Fibroblast of skin of abdomen (primary cell): ENCODE measurements around the gene GJA4. TPM values are rescaled to one million over a fixed set of nuclear protein-coding genes. Genes with fewer than 3 reads are reported as not detected.
A peak's percentile ranks its signal among the peaks of the same experiment; 100 is the strongest.

ENCODE experiments used
- DNase-seq: peaks from one replicate; pipeline ENCODE4 v3.0.0-alpha.2; 2013
- polyA plus RNA-seq, 2 experiments: library from polyadenylated mRNA; unstranded; fragments of 120-200 nt; gene quantifications; one replicate each; pipeline ENCODE4 v1.2.1, GENCODE V29; 2013; ENCODE audit not compliant: insufficient read length in 2 of 2

GJA4 gene
- 0.08 TPM for polyA plus RNA-seq (2013, experiment 1 of 2; ENCODE audit: insufficient read length)
- polyA plus RNA-seq (2013, experiment 2 of 2; ENCODE audit: insufficient read length) = 0.11 TPM

DNA sequence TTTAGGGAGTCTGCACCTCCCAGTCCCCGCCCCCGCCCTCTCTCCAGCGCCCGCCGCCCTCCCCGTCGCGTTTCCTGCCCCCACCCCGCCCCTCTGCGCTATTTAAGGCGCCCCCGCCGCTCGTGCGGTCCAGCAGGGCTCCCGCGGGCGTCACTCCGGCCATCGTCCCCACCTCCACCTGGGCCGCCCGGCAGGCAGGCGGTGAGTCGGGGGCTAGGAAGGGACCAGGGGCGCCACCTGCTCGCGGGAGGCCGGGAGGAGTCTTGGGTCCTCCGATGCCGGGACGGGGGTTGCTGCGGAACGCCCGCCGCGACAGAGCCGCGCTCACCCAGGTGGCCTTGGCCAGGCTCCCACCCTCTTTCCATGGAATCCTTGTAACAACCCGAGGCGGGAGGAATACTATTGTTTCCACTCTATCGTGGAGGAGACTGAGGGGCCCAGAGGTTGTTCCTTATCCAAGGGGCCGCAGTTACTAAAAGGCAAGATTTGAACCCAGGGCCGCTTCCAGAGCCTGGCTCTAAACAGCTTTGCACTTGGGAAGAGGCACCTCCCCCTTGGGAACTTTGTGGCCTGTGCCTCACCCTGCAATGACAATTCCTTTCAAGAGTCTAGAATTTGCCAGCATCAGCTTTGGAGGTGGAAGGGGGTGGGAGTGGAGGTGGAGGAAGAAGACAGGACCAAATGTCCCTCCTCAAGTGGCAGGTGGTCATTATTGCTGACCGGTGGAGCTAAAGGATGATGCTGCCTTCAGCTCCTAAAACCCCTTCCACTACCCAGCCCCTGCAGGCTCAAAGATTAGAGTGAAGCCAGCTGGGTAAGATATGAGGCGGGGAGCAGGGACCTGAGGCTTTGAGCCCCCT lies at the start of gene GJA4:
GJA4 (plus strand) TSS at position 132 of the 860 bp plus-strand sequence. CDS start 1,215 bp downstream, outside the sequence.
- no peak for DNase-seq

DNA sequence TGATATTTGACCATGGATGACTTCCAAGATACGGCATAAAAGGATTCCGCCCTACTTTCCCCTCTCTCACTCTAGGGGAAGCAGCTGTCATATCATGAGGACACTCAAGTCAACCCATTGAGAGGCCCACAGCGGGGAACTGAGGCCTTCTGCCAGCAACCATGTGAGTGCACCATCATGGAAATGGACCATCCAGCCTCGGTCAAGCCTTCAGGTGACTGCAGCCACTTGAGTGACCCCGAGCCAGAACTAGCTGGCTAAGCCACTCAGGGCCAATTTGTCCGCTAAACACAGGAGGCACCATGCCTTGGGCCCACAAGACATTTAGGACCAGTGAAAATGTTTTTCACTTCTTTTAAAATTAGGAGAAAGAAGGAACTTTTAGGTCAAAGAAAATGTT lies 49.0 kb upstream of the GJA4 start:
- DNase-seq = no peak

DNA sequence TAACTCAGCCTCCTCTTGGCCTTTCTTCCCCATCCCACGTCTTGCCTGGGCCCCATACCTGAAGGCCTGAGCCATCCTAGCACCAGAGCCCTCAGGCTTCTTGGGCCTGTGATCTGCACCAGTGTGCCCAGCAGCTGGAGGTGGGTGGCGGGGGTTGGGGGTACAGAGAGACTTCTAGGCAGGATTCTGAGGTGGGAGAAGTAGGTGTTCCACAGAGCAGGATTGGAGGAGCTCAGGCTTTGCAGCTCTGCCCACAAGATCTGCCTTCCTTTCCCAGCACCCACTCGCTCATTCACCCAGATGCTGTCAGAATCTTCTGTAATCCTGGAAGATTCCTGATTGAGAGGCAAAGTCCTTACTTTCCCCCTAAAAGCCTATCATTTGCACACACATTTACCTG lies 47.9 kb upstream of the GJA4 start:
- DNase-seq = no peak

DNA sequence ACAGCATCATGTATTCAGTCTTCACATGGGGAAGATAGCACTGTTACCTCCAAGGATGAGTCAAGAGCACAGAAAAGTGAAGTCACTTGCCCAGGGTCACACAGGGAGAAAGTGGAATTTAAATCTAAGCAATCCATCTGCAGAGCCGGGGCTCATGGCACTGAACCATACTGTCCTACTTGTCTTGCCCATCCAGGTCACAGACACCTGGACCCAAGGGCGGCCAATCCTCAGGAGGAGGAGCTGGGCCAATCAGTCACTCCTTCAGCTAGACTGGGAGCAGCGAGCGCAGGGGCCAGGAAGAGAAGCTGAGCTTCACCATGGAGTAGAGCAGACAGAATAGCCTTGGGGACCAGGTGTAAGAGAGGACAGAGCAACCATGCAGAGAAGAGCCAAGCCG lies 47.1 kb upstream of the GJA4 start:
- DNase-seq = no peak

DNA sequence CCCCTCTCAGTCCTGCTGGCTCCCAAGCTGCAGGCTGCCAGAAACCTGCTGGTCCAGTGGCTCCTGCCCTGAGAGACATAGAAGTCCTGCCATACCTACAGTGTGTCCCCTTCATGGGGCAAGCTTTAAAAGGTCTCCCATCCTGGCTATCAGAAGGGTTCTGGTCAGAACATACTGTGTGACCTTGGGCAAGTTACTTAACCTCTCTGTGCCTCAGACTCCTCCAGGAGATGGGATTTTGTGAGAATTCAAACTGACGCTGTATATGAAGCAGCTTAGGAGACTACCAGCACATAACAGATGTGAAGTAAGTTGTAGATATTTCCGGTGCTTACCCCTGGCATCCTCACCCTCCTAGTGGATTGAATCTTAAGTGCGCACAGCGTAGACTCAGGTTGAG lies 46.7 kb upstream of the GJA4 start:
- DNase-seq = no peak

DNA sequence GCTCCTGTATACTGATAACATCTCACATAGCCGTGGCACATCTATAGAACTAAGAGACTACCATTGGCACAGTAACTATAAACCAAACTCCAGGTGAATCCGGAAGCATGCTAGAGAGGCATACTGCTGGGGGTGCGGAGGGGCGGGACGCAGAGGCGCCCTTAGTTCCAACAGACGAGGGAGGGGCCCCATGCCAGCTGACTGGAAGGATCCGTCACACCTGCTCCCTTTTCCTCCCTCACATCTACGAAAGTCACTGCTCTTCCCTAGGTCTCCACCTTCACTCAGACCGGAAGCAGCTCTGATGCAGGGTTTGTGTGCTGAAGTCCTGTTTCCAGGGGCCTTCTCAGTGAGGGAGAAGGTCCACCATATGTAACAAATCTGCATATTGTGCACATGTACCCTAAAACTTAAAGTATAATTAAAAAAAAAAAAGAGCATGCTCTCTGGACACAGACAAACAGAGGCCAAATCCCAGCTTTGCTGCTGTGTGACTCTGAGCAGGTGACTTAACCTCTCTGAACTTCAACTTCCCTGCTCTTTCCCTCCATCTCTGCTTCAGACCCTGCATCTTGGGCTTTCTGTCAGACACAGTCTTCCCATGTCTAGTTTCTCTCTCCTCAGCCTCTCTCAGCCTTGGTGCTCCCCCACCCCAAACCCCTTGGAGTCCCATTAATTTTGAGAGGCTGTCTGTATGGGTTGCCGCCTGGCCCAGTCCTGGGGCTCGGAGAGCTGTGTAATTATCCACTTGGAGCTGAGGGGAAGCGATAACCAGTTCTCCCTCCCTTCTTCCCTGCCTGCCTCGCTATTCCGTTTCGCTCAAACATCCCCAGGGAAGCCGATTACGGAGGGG lies 45.8 kb upstream of the GJA4 start:
- no peak for DNase-seq

DNA sequence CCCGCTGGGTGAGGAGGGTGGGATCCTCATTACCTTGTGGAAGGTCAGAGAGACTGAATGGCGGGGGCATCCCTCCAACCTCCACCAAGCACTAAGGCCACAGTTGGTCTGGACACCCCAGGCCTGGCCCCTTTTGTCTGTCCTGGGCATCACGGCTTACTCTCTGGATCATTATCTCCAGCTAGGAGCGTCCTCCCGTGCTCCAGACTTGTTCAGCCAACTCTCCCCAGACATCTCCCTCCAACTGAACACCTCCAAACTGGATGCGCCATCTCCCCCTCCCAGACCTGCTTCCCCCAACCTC lies 45.2 kb upstream of the GJA4 start:
- DNase-seq = no peak

DNA sequence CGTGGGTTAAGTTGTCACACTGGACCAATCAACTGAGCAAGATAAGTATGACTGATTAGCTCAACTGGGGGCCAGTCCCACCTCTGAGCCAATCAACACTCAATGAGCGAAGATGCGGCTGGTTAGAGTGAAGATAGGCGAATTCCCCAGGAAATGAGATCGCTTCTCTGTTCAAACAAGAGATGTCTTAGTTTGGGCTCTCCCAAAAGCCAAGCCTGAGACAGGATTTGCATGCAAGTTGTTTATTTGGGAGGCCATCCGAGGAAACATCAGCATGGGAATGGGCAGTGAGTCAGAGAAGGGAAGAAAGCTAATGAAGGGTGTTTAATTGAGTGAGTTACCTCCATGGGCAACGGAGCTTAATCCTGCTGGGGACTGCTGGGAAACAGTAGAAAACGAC lies 42.8 kb upstream of the GJA4 start:
- DNase-seq = no peak

DNA sequence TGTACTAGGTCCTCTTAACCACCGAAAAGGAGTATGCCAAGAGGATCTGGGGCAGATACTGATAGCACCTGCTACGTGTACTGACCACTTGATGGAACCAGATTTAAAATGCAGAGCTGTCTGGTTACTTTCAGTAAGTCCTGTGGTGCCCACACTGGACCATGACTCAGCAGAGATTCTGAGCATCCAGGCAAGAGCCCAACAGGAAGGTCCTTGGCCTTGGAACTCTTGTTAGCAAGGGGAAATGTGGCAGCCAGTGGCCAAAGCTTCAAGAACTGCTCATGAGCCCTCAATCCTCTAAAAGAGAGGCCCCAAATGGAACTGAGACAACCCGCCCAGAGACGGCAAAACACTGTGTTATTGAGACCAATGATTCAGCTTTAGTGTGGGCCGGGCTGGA lies 42.2 kb upstream of the GJA4 start:
- DNase-seq = no peak

DNA sequence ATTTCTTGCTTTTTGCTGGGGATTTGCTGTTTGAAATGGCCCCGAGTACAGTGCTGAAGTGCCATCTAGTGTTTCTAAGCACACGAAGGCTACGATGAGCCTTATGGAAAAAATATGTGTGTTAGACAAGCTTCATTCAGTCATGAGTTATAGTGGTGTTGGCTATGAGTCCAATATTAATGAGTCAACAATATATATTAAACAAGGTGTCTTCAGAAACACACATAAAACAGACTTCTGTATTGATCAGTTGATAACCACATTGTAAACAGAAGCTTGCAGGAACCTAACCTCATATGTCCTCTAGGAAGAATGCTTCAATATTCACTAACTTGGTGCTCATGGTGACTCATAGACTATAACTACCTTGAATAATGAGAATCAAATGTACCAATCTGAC lies 39.6 kb upstream of the GJA4 start:
- DNase-seq = no peak

DNA sequence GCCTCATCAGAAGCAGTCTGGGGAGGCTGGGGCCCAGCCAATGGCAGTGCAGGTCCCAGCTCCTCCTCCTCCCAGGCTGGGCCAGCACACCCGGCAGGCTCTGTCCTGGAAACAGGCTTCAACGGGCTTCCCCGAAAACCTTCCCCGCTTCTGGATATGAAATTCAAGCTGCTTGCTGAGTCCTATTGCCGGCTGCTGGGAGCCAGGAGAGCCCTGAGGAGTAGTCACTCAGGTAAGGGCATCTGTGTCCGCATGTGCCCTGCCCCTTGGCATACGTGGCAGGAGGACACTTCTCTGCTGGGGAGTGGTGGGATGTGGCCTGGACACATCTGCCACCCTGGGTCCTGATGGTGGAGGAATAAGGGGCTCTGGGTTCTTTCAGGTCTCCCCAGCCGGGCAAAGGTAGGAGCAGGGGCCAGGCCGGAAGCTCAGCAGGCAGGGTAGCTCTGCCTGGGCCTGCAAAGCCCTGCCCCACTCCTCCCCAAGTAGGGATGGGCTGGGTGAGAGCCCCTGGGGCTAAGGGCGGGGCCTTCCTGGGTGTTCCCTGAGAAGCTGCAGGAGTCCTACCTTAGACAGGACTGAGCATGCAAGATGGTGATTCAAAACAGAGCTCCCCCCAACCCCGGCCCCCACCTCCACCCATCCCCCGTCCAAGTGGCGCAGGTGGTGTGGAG lies 37.7 kb upstream of the GJA4 start, which contains the start of gene GJB5:
GJB5 (plus strand) TSS at position 84 of the 674 bp plus-strand sequence. CDS start 2,284 bp downstream, outside the sequence.
- DNase-seq = no peak

DNA sequence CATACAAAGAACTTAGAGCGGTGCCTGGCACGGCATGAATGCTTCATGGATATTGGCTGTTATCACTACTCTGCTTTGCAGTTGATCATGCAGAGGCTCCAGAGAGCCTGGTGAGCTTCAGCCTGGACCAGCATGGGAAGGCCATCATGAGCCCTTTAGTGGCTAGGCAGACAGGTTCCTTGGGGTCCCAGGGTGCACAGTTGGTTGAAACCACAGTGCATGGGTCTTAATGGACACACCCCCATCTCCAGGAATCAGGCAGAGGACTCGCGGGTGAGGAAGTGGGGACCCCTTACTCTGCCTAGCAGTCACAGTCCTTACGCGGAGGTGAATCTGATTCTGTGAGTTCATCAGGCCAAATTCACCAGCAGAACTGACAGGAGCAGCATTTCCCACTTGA lies 36.8 kb upstream of the GJA4 start:
- DNase-seq = no peak

DNA sequence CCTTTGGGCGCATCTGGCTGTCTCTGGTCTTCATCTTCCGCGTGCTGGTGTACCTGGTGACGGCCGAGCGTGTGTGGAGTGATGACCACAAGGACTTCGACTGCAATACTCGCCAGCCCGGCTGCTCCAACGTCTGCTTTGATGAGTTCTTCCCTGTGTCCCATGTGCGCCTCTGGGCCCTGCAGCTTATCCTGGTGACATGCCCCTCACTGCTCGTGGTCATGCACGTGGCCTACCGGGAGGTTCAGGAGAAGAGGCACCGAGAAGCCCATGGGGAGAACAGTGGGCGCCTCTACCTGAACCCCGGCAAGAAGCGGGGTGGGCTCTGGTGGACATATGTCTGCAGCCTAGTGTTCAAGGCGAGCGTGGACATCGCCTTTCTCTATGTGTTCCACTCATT lies 35.4 kb upstream of the GJA4 start:
- DNase-seq = no peak

DNA sequence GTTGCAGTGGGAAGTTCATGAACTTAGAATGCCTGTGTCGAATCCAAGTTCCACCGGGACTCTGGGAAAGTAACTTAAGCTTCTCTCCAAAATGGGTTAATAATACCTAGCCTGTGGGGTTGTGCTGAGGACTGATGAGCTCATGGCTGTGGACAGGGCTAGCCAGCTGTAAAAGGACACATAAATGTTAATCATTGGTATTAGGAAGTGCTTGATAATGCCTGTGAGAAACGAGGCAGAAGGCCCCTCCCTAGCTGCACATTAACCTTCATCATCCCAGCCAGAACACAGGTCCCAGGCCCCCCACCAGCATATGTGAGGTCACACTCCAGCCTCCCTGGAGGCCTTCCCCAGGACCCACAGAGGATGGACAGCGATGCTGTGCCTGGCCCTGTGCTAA lies 34.0 kb upstream of the GJA4 start:
- no peak for DNase-seq

DNA sequence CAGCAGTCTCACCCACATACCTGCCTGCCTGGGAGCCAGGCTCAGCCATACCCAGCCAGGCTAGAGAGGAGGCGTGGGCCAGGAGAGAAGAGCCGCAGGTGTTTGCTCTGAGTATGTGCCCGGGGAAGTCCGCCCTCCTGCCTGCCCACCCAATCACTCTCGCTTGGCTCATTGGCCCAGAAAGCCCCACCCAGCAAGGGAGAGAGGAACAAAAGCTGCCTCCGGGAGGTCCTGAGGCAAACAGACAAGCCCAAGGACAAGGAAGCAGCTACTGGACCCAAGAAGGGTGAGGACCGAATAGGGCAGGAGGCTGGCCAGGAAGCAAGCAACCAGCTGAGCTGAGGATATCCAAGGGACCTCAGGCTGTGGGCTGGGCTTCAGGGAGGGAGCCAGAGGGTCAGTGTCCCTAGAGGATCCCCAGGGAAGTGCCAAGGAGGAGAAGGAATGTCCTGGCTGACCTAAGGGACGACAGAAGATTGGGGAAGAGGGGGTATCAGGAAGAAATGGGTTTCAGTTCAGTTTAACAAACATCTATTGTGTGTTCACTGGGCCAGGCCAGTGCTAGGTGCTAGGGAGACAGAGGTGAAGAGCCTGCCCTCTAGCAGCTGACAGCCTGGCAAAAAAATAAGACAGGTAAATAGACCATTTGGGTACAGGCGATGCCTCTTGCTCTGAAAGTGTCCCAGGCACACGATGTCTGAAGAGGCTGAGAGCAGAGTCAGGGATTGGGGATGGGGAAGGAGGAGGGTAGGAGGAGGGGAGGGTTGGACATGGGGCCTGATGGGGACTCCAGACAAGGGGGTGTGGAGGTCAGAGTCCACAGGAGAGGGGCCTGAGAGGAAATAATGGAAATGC lies 33.1 kb upstream of the GJA4 start, which contains the start of gene GJB4:
GJB4 (plus strand) TSS at position 238 of the 855 bp plus-strand sequence. CDS start 1,515 bp downstream, outside the sequence.
- DNase-seq = no peak

DNA sequence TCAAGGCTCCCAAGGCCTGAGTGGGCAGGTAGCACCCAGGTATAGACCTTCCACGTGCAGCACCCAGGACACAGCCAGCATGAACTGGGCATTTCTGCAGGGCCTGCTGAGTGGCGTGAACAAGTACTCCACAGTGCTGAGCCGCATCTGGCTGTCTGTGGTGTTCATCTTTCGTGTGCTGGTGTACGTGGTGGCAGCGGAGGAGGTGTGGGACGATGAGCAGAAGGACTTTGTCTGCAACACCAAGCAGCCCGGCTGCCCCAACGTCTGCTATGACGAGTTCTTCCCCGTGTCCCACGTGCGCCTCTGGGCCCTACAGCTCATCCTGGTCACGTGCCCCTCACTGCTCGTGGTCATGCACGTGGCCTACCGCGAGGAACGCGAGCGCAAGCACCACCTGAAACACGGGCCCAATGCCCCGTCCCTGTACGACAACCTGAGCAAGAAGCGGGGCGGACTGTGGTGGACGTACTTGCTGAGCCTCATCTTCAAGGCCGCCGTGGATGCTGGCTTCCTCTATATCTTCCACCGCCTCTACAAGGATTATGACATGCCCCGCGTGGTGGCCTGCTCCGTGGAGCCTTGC lies 31.5 kb upstream of the GJA4 start:
- no peak for DNase-seq

DNA sequence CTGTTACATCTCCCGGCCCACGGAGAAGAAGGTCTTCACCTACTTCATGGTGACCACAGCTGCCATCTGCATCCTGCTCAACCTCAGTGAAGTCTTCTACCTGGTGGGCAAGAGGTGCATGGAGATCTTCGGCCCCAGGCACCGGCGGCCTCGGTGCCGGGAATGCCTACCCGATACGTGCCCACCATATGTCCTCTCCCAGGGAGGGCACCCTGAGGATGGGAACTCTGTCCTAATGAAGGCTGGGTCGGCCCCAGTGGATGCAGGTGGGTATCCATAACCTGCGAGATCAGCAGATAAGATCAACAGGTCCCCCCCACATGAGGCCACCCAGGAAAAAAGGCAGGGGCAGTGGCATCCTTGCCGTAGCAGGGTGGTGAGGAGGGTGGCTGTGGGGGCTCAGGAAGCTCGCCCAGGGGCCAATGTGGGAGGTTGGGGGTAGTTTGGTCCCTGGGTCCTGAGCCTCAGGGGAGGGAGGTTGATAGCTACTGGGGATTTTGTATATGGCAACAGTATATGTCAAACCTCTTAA lies 31.0 kb upstream of the GJA4 start:
- no peak for DNase-seq

DNA sequence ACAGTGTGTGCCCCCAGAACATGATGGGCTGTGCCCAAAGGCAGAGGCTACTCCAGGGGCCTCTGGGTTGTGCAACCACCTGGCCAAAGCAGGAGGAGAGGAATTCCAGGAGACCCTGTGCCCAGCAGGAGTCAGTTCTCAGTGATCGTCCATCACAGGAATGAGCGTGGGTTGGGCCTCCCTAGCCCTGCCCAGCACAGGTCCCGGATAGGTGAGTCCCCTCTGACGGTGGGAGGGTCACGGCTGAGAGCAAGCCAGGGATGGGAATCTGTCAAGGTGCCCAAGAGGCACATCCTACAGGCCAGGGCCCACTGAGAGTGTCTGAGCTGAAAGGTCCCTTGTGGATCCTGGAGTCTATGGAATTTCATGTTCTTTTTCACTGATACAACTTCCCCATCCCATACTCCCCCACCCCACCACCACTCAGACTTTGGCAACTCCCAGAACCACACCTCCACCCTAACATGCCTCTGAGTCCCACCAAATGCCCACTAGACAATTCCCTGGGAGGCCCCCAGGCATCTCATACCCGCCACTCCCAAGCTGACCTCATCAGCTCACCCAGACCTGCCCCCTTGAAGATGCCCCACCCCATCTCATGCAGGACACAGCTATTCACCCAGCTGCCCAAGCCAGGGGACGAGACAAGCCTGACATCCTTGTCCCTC lies 30.2 kb upstream of the GJA4 start:
- no peak for DNase-seq

DNA sequence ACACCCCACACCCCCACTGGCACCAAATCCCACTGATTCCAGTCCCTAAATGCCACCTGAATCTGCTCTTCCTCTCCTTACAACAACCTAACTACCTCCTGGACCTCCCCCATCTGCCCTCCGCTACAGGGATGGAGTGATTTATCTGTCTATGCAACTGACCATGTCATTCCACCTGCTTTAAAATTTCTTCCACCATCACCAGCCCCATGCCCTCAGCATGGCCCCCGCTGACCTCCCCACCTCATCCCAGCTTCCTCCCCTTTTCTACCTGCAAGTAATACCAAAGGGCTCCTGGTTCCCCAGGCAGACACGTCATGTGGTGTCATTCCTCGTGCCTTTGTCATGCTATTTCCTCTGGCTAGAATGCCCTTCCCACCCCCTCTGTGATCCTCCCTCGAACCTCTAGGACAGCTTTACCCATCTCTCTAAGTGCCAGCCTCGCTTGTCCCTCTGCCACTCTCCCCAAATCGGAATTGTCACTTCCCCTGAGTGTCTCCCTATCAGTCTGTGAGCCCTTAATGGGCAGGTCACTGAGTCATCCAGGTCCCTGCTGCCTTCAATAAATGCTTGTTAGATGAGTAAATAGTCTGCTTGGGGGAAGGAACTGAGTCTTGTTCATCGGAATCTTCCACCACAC lies 29.5 kb upstream of the GJA4 start:
- DNase-seq = peak; percentile 26

DNA sequence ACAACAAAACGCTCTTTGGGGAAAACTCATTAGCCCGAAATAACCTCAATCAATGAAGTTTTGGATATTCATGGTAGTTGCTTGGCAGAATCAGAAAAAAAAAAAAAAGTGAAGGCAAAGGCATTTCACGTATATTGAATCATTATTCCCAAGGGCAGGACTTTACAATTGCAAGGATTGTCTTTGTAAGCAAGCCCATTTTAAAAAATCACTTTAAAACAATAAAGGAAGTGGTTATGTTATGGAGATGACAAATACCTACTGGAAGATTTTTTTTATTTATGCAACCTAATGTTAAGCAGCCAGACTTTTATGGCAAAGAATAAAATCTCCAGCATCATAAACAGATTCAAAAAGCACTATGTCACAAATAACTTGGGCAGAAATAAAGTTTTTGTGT lies 23.9 kb upstream of the GJA4 start:
- no peak for DNase-seq
